H1 (cell line): ENCODE results near the gene LAMA3. TPM values are rescaled to one million over a fixed set of nuclear protein-coding genes. Genes with fewer than 3 reads are reported as not detected.

ENCODE experiments used
- HDAC2 ChIP-seq, 2 experiments: fragments of 300-600 bp in 1 of 2; sonication (generic) in 1 of 2; IDR thresholded peaks; 2 replicates each; pipeline ENCODE4 v1.6.1; 2011 to 2012; ENCODE audit warnings: low read depth in 2 of 2, low read length in 2 of 2, mild to moderate bottlenecking in 2 of 2, moderate library complexity in 2 of 2, borderline replicate concordance in 1 of 2, inconsistent platforms in 1 of 2
- polyA plus RNA-seq, 7 experiments: library from polyadenylated mRNA; depleted of rRNA in 3 of 7; stranded (reverse) in 5 of 7; unstranded in 2 of 7; fragments of >200 nt in 5 of 7; fragments of 200-250 nt in 2 of 7; gene quantifications; 1 replicate in 5 of 7; 2 replicates in 1 of 7; 4 replicates in 1 of 7; pipeline versions ENCODE4 v1.2.1 to v1.2.3, GENCODE V29; 2011 to 2013; ENCODE audit warnings: missing spikeins in 2 of 7, mixed read lengths in 2 of 7
- total RNA-seq: library from RNA; stranded (reverse); fragmentation: NEBNext Ultra II Directional; extraction: Animal tissue kit (Norgen Biotek cat#: 25700); gene quantifications from 2 replicates; pipeline ENCODE4 v1.2.1, GENCODE V29; 2021

The LAMA3 gene
- total and polyA plus RNA-seq, 2 of the 8 experiments (the other 6 are each of a cell fraction or from before 2014, with no cell fraction given), result 0.76 to 5.0 TPM

GRCh38 chr18:23856466-23857163 is 167.4 kb downstream of the LAMA3 start (continued):
- TF ChIP-seq HDAC2 (IDR thresholded peaks at IDR 0.05; ENCODE audit: borderline replicate concordance in 1 of 2, low read depth in 2 of 2, low read length in 2 of 2), result no peak
